LNCaP clone FGC (cell line): ENCODE results near the gene DUSP14.

Source experiments
- DNase-seq: peaks from one replicate; pipeline ENCODE4 v3.0.0-alpha.2; 2011; ENCODE audit warnings: low read depth
- H3K4me3 ChIP-seq: 2 replicates; pipeline ENCODE4 v1.5.1; 2011; ENCODE audit warnings: mild to moderate bottlenecking, low read depth, low read length, control low read depth
- TF ChIP-seq, protein P1 (sequence below): IDR thresholded peaks from 2 replicates; pipeline ENCODE4 v1.5.1; 2012; ENCODE audit warnings: mild to moderate bottlenecking; ENCODE audit not compliant: control insufficient read depth, insufficient read depth; ENCODE audit errors: extremely low read depth

The DUSP14 gene

DNA sequence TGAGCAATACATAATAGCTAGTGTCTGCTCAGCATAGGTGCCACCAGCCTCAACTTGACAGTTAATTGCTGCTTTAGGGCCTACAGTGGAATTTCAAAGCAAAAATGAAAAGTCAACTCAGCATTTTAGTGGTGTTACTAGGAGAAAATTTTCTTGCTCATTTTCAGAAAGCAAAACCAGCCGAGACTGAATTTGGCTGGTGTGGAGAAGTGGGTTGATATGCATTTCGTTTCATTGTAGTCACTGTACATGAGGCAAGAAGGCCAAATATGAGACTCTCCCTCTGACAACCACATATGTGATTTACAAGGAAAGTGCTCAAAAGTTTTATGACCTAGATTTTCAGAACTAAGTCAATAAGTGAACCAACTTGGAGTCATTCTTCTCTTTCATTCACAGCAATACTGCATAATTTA is 54.0 kb downstream of the DUSP14 start:
- no peak overlapping the region for H3K4me3 ChIP-seq
- DNase-seq, result no peak
- TF ChIP-seq, protein P1, sequence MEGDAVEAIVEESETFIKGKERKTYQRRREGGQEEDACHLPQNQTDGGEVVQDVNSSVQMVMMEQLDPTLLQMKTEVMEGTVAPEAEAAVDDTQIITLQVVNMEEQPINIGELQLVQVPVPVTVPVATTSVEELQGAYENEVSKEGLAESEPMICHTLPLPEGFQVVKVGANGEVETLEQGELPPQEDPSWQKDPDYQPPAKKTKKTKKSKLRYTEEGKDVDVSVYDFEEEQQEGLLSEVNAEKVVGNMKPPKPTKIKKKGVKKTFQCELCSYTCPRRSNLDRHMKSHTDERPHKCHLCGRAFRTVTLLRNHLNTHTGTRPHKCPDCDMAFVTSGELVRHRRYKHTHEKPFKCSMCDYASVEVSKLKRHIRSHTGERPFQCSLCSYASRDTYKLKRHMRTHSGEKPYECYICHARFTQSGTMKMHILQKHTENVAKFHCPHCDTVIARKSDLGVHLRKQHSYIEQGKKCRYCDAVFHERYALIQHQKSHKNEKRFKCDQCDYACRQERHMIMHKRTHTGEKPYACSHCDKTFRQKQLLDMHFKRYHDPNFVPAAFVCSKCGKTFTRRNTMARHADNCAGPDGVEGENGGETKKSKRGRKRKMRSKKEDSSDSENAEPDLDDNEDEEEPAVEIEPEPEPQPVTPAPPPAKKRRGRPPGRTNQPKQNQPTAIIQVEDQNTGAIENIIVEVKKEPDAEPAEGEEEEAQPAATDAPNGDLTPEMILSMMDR, result no peak

GRCh38 chr17:37545486-37545885 is 55.8 kb downstream of the DUSP14 start:
- DNase-seq, result no peak
- no peak overlapping the region for H3K4me3 ChIP-seq
- TF ChIP-seq, protein P1, result no peak

DNA sequence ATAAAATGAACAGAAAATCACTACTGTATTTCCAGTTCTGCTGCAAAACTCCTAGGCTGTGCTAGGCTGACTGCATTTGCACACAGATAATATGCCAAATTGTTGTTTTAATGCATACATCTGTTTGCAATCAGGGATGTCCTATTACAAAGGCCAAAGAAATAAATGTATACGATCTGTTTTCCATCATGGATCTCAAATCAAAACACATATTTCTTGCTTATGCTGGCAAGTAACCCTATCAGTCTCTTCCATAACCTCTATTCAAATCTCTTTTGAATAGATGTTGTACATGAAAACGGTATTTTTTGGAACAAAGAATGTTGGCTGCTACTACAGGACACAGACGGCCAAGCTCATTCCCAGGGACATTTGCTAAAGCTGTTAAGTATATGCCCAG is 56.6 kb downstream of the DUSP14 start:
- DNase-seq, result no peak
- TF ChIP-seq, protein P1, result no peak
- H3K4me3 ChIP-seq, result no peak overlapping the region

- TF ChIP-seq, protein P1, result no peak
- H3K4me3 ChIP-seq, result no peak overlapping the region
- no peak for DNase-seq
Measured at GRCh38 chr17:37547986-37548385, 58.3 kb downstream of the DUSP14 start.

GRCh38 chr17:37551788-37552187 is 62.1 kb downstream of the DUSP14 start:
- TF ChIP-seq, protein P1, result no peak
- no peak for DNase-seq
- no peak overlapping the region for H3K4me3 ChIP-seq

GRCh38 chr17:37553401-37553966 is 63.8 kb downstream of the DUSP14 start:
- DNase-seq, result no peak
- no peak overlapping the region for H3K4me3 ChIP-seq
- TF ChIP-seq, protein P1, result no peak

GRCh38 chr17:37555386-37555785 is 65.7 kb downstream of the DUSP14 start:
- no peak for DNase-seq
- no peak overlapping the region for H3K4me3 ChIP-seq
- TF ChIP-seq, protein P1, result no peak
